Activated B cell treated with CpG ODN at 0.5 μM for 24 hours (primary cell): ENCODE measurements around the gene MEG3. TPM values are rescaled to one million over a fixed set of nuclear protein-coding genes. Genes with fewer than 3 reads are reported as not detected.

Source experiments
- ATAC-seq: fragments of 200-7000 bp; cut with Tn5 transposase; one replicate; pipeline ENCODE4 v1.10.0; 2021; ENCODE audit warnings: low read depth, mild to moderate bottlenecking, moderate library complexity
- CTCF ChIA-PET: fragments of 350-600 bp; sonication (Branson Sonifier 250); formaldehyde crosslinking; loops from one replicate; lab custom pipeline; 2021; ENCODE audit warnings: antibody characterized with exemption; lab: Charles Lee
- POLR2A ChIA-PET: fragments of 350-600 bp; sonication (Branson Sonifier 250); formaldehyde crosslinking; loops from one replicate; lab custom pipeline; 2021; ENCODE audit warnings: antibody characterized with exemption; lab: Charles Lee
- DNase-seq: peaks from one replicate; pipeline ENCODE4 v3.0.0; 2022
- H3K27ac Mint-ChIP-seq: one replicate; pipeline ENCODE4 v1.8.0; 2020; ENCODE audit warnings: mixed read lengths
- H3K27me3 Mint-ChIP-seq: one replicate; pipeline ENCODE4 v1.8.0; 2021; ENCODE audit warnings: mixed read lengths
- H3K36me3 Mint-ChIP-seq: one replicate; pipeline ENCODE4 v1.8.0; 2021; ENCODE audit warnings: low read depth, mixed read lengths
- H3K4me1 Mint-ChIP-seq: one replicate; pipeline ENCODE4 v1.8.0; 2021; ENCODE audit warnings: mixed read lengths
- H3K4me3 Mint-ChIP-seq: one replicate; pipeline ENCODE4 v1.8.0; 2020; ENCODE audit warnings: mild to moderate bottlenecking, mixed read lengths
- H3K9me3 Mint-ChIP-seq: one replicate; pipeline ENCODE4 v1.8.0; 2020; ENCODE audit warnings: mixed read lengths
- CTCF ChIP-seq: fragments of 200-600 bp; IDR thresholded peaks from one replicate; pipeline ENCODE4 v1.8.0; 2022; ENCODE audit warnings: antibody characterized with exemption, mild to moderate bottlenecking
- intact Hi-C: fragments of 100-400 bp; cut with micrococcal nuclease; formaldehyde crosslinking; loops from one replicate; pipeline ENCODE4 v1.15.1; 2024
- total RNA-seq: library from RNA; stranded (reverse); gene quantifications from 2 replicates; pipeline ENCODE4 v1.2.3, GENCODE V29; 2022

The MEG3 gene
- total RNA-seq, 1 donor from 2014 or later, result not detected

GRCh38 chr14:100873096-100873482 is 47.2 kb downstream of the MEG3 start:
- H3K4me1 Mint-ChIP-seq, result no peaks in the 10 kb centered on the region
- no peak overlapping the region for H3K27ac Mint-ChIP-seq
- H3K36me3 Mint-ChIP-seq, result no peaks in the 10 kb centered on the region
- TF ChIP-seq CTCF, result no peak
- no peak for ATAC-seq
- peaks cover 2% of the 10 kb centered on the region for H3K9me3 Mint-ChIP-seq
- intact Hi-C loops, result no loop called here
- CTCF ChIA-PET, result no interaction called here
- no peaks in the 10 kb centered on the region for H3K27me3 Mint-ChIP-seq
- DNase-seq, result no peak
- no peak overlapping the region for H3K4me3 Mint-ChIP-seq
- POLR2A ChIA-PET, result no interaction called here

DNA sequence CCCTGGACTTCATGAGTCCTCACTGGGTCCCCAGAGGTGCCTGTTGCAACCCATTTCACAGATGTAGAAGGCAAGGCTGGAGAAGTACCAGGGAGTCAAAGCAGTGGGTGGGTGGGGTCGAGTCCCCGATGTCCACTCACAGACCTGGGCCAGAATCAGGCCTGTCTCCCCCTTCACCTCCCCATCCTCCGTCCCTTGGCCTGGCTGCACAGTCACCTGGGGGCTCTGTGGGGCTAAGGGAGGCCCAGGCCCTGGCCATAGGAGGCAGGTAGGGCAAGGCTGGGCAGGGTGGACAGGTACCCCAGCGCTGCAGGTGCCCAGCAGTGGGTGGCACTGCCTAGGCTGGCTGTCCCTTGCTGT is 48.1 kb downstream of the MEG3 start:
- POLR2A ChIA-PET, result no interaction called here
- H3K27me3 Mint-ChIP-seq, result no peaks in the 10 kb centered on the region
- H3K4me1 Mint-ChIP-seq, result no peaks in the 10 kb centered on the region
- no peak overlapping the region for H3K27ac Mint-ChIP-seq
- no peaks in the 10 kb centered on the region for H3K36me3 Mint-ChIP-seq
- ATAC-seq (no peak), DNase-seq (no peak)
- intact Hi-C loops, result no loop called here
- CTCF ChIA-PET, result no interaction called here
- no peak overlapping the region for H3K4me3 Mint-ChIP-seq
- H3K9me3 Mint-ChIP-seq, result peaks cover 2% of the 10 kb centered on the region
- TF ChIP-seq CTCF, result no peak

DNA sequence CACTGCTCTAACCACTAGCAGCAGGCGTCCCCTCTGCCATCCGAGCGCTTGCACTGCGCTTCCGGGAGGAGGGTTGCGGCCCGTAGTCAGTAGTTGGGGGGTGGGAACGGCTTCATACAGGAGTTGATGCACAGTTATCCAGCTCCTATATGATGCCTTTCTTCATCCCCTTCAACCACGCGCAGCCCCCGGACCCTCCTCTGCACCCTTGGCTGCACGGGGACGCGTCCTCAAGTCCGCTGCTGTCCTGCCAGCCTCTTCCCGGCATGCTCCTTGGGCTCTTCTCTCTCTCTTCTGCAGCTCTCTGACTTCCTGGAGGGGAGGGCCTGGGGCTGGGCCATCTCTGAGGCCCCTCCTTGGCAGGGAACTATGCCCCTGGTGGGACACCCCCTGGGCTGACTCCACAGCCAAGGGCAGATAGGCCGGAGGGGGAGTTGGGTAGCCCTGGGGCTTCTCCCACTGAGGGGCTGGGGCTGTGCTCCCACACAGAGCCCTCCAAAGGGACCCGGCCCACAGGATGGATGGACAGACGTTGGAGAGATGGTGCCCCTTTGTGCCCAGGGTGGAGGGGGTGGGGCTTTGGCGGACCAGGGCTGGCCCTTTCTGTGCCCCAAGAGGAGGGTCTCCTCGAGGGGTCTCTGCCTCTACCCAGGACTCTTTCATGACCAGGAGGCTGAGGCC is 48.6 kb downstream of the MEG3 start:
- POLR2A ChIA-PET, result no interaction called here
- intact Hi-C loops, result no loop called here
- TF ChIP-seq CTCF, result no peak
- ATAC-seq, result no peak
- CTCF ChIA-PET, result no interaction called here
- H3K27ac Mint-ChIP-seq, result no peak overlapping the region
- H3K4me3 Mint-ChIP-seq, result no peak overlapping the region
- DNase-seq, result no peak
- H3K27me3 Mint-ChIP-seq, result no peaks in the 10 kb centered on the region
- no peaks in the 10 kb centered on the region for H3K36me3 Mint-ChIP-seq
- H3K4me1 Mint-ChIP-seq, result no peaks in the 10 kb centered on the region
- peaks cover 2% of the 10 kb centered on the region for H3K9me3 Mint-ChIP-seq

- Mint-ChIP-seq H3K9me3 (peaks cover 2% of the 10 kb centered on the region), H3K27ac (no peak overlapping the region), H3K27me3 (no peaks in the 10 kb centered on the region), H3K4me1 (no peaks in the 10 kb centered on the region), H3K4me3 (no peak overlapping the region), H3K36me3 (no peaks in the 10 kb centered on the region)
- DNase-seq (no peak), ATAC-seq (no peak)
- intact Hi-C loops, result no loop called here
- ChIA-PET POLR2A (no interaction called here), CTCF (no interaction called here)
- TF ChIP-seq CTCF, result no peak
Observed at GRCh38 chr14:100875126-100875525, 49.2 kb downstream of the MEG3 start.

- no peak for ATAC-seq
- intact Hi-C loops, result no loop called here
- Mint-ChIP-seq H3K4me3 (no peak overlapping the region), H3K4me1 (no peaks in the 10 kb centered on the region), H3K27ac (no peak overlapping the region), H3K9me3 (peaks cover 2% of the 10 kb centered on the region), H3K27me3 (no peaks in the 10 kb centered on the region), H3K36me3 (no peaks in the 10 kb centered on the region)
- TF ChIP-seq CTCF, result no peak
- CTCF ChIA-PET, result no interaction called here
- DNase-seq, result no peak
- POLR2A ChIA-PET, result no interaction called here
Observed at GRCh38 chr14:100875861-100876590, 50.1 kb downstream of the MEG3 start.
